DND-41 (cell line): Measurements from ENCODE around the gene PCNX1.

Experiments used
- EZH2 ChIP-seq: IDR thresholded peaks from 3 replicates; pipeline ENCODE4 v1.6.1; 2012; ENCODE audit warnings: borderline replicate concordance, low read depth, mild to moderate bottlenecking, moderate library complexity, low read length, inconsistent platforms; ENCODE audit not compliant: severe bottlenecking
- TF ChIP-seq, protein P1 (sequence below): IDR thresholded peaks from 2 replicates; pipeline ENCODE4 v1.5.1; 2012; ENCODE audit warnings: borderline replicate concordance, low read length, moderate library complexity, mild to moderate bottlenecking; ENCODE audit not compliant: poor library complexity, severe bottlenecking; ENCODE audit errors: extremely low read depth

- TF ChIP-seq, protein P1, sequence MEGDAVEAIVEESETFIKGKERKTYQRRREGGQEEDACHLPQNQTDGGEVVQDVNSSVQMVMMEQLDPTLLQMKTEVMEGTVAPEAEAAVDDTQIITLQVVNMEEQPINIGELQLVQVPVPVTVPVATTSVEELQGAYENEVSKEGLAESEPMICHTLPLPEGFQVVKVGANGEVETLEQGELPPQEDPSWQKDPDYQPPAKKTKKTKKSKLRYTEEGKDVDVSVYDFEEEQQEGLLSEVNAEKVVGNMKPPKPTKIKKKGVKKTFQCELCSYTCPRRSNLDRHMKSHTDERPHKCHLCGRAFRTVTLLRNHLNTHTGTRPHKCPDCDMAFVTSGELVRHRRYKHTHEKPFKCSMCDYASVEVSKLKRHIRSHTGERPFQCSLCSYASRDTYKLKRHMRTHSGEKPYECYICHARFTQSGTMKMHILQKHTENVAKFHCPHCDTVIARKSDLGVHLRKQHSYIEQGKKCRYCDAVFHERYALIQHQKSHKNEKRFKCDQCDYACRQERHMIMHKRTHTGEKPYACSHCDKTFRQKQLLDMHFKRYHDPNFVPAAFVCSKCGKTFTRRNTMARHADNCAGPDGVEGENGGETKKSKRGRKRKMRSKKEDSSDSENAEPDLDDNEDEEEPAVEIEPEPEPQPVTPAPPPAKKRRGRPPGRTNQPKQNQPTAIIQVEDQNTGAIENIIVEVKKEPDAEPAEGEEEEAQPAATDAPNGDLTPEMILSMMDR, result no peak
- no peak for TF ChIP-seq EZH2
Measured at GRCh38 chr14:70896317-70896716, 10.9 kb upstream of the PCNX1 start.
